Effector CD8-positive, alpha-beta T cell (primary cell): ENCODE measurements around the gene TENM4.

Experiments used
- DNase-seq: peaks from one replicate; lab custom pipeline; 2025; lab: John Stamatoyannopoulos, UW

Gene TENM4

GRCh38 chr11:79419120-79419519 is 21.7 kb downstream of the TENM4 start:
- no peak for DNase-seq

- no peak for DNase-seq
Measured at GRCh38 chr11:79418241-79418640, 22.6 kb downstream of the TENM4 start.

GRCh38 chr11:79417069-79417920 is 23.5 kb downstream of the TENM4 start:
- no peak for DNase-seq

DNA sequence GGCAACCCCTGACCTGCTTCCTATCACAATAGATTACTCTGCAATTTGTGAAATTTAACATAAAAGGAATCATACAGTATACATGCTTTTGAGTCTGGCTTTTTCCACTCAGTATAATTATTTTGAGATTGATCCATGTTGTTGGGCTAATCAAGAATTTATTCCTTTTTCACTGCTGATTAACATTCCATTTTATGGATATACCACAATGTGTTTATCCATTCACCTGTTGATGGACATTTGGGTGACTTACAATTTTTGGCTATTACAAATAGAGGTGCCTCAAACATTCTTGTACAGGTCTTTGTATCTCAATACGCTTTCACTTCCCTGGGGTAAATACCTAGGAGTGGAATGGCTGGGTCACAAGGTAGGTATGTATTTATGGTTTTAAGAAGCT is 24.9 kb downstream of the TENM4 start:
- no peak for DNase-seq

DNA sequence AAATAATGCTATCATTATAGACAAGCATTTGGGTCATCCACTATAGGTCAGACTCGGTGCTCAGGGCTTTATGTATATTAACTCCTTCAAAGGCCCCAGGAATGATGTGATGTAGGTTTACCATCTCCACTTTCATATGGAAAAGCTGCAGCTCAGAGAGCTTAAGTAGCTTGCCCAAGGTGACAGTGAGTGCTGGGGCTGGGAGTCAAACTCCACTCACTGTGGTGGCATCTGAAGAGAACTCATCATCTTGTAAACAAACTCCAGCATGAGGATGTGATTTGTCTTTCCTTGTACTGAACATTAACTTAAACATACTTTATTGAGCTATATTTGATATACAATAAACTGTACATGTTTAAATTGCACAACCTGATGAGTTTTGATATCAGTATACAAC is 25.4 kb downstream of the TENM4 start:
- no peak for DNase-seq

DNA sequence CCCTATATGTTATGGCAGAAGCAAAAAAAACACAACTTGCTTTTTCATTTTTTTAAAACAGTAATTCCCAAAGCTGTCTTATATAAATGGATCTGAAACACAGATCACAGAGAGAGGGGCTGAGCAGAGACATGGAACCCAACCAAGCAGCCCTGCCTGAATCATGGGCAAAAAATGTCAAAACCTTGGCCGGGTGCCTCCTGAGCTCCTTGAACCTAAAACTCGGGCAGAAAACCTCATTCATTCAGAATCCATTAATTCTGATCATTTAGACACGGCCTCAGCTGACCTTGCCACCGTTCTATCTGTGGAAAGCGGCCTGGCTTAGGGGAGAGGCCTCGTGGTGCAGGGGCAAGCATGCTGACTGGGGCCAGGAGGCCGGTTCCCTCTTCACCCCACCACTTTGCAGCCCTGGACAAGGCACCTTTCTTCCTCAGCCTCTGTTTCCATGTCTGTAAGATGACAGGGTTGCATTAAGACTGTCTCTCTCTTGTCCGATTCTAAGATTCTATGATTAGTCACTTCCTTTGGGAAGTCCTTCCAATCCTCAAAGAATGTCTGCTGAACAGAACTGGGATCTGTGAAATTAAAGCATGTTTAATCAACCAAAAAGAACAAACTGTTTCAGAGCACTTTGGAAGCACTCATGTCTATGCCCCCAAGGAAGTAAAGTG is 26.0 kb downstream of the TENM4 start:
- DNase-seq = no peak

DNA sequence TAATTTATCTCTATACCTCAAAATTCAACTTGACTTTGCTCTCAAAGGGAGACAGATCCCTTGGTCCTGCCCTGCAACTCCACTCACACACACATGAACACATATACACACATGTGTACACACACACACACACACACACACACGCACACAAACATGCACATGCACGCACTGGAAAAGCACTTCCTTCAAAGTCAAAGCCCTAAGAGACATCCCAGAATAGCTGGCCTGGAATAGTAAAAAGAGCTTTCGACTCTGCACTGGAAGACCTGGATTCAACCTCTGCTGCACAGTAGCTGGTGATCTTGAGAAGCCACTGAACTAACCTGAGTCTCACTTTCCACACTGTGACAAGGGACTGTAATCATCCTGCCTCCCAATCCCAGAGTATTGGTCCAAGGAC is 26.8 kb downstream of the TENM4 start:
- no peak for DNase-seq

DNA sequence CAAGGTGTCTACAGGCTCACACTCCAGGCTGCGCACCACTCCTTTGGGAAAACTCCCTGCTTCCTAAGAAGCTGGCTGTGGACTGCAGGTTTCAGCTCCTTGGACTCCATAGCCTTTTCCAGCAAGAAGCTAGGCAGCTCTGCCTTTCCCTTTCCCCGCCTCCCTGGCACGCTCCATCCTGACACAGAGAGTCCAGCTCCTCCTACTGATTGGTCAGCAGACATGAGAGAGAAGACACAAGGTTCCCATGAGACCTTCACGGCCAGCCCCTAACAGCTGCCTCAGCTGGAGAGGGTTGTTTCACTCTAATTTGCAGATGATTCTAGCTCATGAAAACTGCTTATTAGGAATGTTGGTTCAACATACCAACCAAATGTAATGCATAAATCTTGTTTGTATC is 27.6 kb downstream of the TENM4 start:
- DNase-seq = no peak

- DNase-seq = no peak
Measured at GRCh38 chr11:79412761-79413160, 28.1 kb downstream of the TENM4 start.

- DNase-seq = no peak
Measured at GRCh38 chr11:79409330-79409729, 31.5 kb downstream of the TENM4 start.

DNA sequence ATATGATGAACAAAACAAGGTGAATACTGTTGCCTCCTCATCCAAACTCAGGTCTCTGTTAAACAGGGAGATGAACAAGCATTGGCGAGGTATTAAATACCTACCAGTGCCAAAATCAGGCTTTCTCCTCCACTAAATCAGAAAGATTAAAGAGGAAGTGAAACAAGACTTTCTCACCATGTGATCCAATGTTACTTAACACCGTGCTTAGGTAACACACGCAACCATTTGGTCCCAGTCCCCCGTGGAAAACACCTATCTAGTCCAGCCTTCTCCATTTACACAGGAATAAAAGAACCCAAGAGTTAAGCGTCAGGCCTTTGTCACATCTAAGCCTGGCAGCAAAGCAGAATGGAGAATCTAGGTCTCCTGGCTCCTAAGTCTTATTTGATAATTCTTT is 34.5 kb downstream of the TENM4 start:
- DNase-seq = no peak

- DNase-seq = no peak
Measured at GRCh38 chr11:79404806-79405205, 36.0 kb downstream of the TENM4 start.

DNA sequence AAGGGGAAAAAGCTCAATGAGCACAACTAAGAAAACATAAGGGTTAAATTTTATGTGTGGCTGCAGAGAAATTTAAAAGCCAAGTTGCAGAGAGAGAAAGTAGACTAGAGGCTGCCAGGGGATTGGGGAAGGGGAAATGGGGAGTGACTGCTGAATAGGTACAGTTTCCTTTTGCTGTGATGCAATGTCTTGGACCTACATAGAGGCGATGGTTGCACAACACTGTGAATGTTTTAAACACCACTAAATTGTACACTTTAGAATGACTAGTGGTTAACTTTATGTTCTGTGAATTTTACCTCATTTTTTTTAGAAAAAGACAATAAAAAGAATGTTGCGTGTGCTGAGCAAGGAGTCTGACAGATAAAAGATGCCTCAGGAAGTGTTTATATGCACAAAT is 36.5 kb downstream of the TENM4 start:
- DNase-seq = no peak

DNA sequence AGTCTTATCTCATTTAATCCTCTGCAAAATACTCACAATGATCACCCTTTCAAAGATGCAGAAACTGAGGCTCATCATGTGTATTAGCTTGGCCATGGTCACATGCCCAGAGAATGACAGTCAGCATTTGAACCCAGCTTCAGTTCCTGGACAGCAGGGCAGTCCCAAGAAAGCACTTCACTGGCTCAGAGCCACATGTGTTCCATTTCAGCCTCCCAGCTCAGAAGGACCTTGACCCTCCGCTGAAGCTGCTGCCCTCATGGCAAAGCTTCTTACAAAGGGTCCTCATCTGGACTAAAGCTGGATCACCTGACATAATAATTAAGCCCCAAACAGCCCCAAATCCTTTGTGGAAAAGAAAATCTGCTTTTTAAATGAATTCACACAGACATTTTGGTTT is 37.0 kb downstream of the TENM4 start:
- DNase-seq = no peak

DNA sequence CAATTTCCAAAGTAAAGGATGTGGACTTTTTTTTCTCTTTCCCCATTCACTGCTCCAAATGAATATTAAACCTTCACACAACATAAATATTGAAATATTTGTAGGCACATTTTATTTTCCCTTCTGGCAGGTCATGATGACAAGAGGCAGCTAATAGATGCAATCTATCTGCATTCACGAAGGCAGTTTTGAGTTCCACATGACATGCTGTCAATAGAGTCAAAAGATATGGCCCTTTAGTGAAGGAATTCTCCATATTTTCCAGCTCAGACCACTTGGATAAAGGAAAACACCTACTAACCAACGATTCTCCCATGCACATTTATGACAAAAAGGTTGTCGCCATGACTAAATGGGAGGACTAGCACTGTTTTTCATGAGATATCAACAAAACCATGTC is 37.9 kb downstream of the TENM4 start:
- no peak for DNase-seq

- DNase-seq = no peak
Measured at GRCh38 chr11:79400717-79401330, 40.0 kb downstream of the TENM4 start.

- DNase-seq = no peak
Measured at GRCh38 chr11:79400206-79400605, 40.6 kb downstream of the TENM4 start.

DNA sequence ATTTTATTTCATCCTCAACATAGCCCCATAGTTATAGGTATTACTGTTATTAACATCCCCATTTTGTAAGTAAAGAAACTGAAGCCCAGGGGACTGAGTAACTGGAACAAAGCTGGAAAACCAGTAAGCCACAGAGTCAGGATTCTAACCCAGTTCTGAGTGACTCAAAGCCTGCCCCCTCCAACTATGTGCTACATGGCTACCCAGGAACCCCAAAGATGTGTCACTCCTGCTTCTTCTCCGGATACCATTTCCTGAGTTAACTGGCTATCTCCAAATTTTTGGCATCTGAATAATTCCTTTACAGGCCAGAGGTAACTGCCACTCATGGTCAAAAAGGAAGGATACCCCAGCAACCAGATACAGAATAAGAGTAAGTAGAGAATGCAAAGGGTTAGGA is 43.6 kb downstream of the TENM4 start:
- no peak for DNase-seq

- no peak for DNase-seq
Measured at GRCh38 chr11:79396674-79397073, 44.2 kb downstream of the TENM4 start.

DNA sequence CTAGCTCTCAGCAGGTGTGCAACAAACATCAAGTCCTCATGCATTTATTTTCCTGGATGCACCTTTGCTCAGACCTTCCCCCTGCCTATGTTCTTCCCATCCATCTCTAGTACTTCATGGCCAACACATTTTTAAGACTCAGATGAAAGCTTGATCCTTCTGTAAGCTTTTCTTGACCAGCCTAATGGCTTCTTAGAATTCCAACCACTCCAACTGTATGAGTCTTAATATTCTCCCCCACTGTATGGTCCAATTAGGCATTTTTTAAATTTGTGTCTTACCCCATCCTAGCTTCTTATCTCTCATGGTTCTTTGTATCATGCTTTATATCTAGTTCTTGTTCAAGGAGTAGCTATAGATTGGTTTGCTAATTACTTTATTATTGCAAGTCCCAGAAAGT is 44.8 kb downstream of the TENM4 start:
- no peak for DNase-seq

- no peak for DNase-seq
Measured at GRCh38 chr11:79393362-79394043, 47.3 kb downstream of the TENM4 start.

DNA sequence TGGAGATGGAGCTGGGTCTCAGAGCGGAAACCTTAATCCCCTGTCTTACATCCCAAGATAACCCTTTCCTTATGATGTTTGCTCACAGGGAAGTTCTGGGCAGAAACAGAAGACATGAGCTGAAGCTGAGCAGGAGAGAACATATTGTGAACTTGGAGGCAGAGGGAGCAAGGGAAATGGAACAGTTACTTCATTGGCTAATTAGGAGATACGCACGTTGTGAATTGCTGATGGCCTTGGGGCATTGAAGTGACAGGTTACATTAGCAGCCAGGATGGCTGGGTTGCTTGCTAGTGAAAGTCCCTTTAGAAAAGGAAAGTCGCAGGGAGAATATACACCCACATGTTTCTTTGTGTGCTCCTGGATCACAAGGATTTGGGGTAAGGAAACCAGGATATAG is 48.7 kb downstream of the TENM4 start:
- no peak for DNase-seq

- no peak for DNase-seq
Measured at GRCh38 chr11:79390923-79391322, 49.9 kb downstream of the TENM4 start.
